Measurements from ENCODE around the gene LMCD1.

DNA sequence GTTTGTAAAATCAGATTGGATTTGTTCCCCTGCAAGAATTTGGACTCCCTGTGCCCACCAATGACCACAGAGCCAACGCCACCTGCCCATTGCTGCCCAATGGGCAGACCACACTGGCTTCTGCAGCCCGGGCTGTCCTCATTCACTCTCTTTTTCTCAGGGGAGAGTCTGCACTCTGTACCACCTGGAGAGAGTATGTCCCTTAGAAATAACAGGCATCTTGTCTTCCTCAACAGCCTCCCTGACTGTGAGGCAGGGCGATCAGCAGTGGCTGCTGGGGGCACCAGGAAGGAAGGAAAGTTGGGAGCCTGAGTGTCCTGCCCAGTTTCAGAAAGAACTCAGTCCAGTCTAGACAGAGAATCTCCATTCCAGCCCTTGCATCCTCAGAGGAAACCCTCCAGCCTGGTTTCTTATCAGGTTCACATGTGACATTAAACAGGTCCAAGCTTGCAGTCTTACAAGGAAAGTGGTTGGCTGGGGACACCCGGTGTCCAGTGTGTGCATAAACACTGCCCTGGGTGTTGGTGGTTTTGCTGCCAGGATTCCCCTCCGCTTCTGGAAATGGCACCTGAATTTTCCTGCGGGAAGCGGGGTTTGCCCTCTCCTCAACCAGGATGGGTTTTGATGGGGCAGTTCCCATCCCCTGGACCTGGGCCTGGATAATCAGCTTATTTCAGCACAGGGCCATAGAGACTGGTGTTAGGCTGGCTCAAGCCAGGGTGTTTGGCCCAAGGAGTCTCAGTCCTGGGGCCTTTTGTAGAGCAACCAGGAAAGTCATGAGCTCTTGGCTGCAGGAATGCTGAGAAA lies 105.8 kb downstream of the LMCD1 start:
- TF ChIP-seq POLR2A (IDR thresholded peaks at IDR 0.05): no peak
- TF ChIP-seq, protein P1, sequence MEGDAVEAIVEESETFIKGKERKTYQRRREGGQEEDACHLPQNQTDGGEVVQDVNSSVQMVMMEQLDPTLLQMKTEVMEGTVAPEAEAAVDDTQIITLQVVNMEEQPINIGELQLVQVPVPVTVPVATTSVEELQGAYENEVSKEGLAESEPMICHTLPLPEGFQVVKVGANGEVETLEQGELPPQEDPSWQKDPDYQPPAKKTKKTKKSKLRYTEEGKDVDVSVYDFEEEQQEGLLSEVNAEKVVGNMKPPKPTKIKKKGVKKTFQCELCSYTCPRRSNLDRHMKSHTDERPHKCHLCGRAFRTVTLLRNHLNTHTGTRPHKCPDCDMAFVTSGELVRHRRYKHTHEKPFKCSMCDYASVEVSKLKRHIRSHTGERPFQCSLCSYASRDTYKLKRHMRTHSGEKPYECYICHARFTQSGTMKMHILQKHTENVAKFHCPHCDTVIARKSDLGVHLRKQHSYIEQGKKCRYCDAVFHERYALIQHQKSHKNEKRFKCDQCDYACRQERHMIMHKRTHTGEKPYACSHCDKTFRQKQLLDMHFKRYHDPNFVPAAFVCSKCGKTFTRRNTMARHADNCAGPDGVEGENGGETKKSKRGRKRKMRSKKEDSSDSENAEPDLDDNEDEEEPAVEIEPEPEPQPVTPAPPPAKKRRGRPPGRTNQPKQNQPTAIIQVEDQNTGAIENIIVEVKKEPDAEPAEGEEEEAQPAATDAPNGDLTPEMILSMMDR (IDR thresholded peaks at IDR 0.05): peak in 3 of 6 experiments; percentile 34 to 48 (median 48)
